Natural killer cell (primary cell): Measurements from ENCODE around the gene ATL1. TPM values are rescaled to one million over a fixed set of nuclear protein-coding genes. Genes with fewer than 3 reads are reported as not detected.

Experiments
- ATAC-seq, 3 donors: fragments of 150-1000 bp in 2 of 3; fragments of 200-7000 bp in 1 of 3; cut with Tn5 transposase; 1 replicate in 1 of 3; 2 replicates in 2 of 3; pipeline ENCODE4 v1.10.0; 2021; ENCODE audit warnings: mild to moderate bottlenecking in 2 of 3, moderate library complexity in 2 of 3
- DNase-seq, 2 donors: peaks; one replicate each; pipeline versions ENCODE4 v3.0.0 to v3.0.0-alpha.2; 2013 to 2021; ENCODE audit warnings: mixed read lengths in 1 of 2
- H3K27ac ChIP-seq: one replicate; pipeline ENCODE4 v1.5.1; 2013; ENCODE audit warnings: mild to moderate bottlenecking, low read length
- H3K27me3 ChIP-seq: one replicate; pipeline ENCODE4 v1.6.1; 2013; ENCODE audit warnings: low read length; ENCODE audit not compliant: control insufficient read depth, insufficient read depth
- H3K36me3 ChIP-seq: one replicate; pipeline ENCODE4 v1.6.1; 2013; ENCODE audit warnings: low read length; ENCODE audit not compliant: control insufficient read depth, insufficient read depth
- H3K4me1 ChIP-seq: one replicate; pipeline ENCODE4 v1.6.1; 2013; ENCODE audit warnings: low read length; ENCODE audit not compliant: control insufficient read depth, insufficient read depth
- H3K4me3 ChIP-seq: one replicate; pipeline ENCODE4 v1.5.1; 2013; ENCODE audit warnings: low read length
- H3K9me3 ChIP-seq: one replicate; pipeline ENCODE4 v1.6.1; 2013; ENCODE audit warnings: low read length; ENCODE audit not compliant: control insufficient read depth, insufficient read depth
- H3K27ac Mint-ChIP-seq, 2 donors: one replicate each; pipeline ENCODE4 v1.8.0; 2022; ENCODE audit warnings: mild to moderate bottlenecking in 2 of 2, mixed read lengths in 2 of 2, moderate library complexity in 1 of 2
- H3K27me3 Mint-ChIP-seq, 2 donors: one replicate each; pipeline ENCODE4 v1.8.0; 2022; ENCODE audit warnings: low read depth in 2 of 2, mixed read lengths in 2 of 2
- H3K36me3 Mint-ChIP-seq: one replicate; pipeline ENCODE4 v1.8.0; 2022; ENCODE audit warnings: mixed read lengths
- H3K4me1 Mint-ChIP-seq, 2 donors: one replicate each; pipeline ENCODE4 v1.8.0; 2022; ENCODE audit warnings: mixed read lengths in 2 of 2
- H3K4me3 Mint-ChIP-seq: one replicate; pipeline ENCODE4 v1.8.0; 2022; ENCODE audit warnings: mild to moderate bottlenecking, moderate library complexity, mixed read lengths
- H3K9me3 Mint-ChIP-seq, 2 donors: one replicate each; pipeline ENCODE4 v1.8.0; 2022; ENCODE audit warnings: mixed read lengths in 2 of 2
- WGBS: methylation state at CpG from one replicate; pipeline ENCODE4 v1.1.7; 2013; ENCODE audit warnings: missing lambda C conversion rate; ENCODE audit not compliant: insufficient coverage; 5-methylcytosine and 5-hydroxymethylcytosine counted together
- intact Hi-C: fragments of 100-400 bp; cut with micrococcal nuclease; formaldehyde crosslinking; loops from one replicate; pipeline ENCODE4 v1.14.2; 2022
- total RNA-seq, 4 donors: library from RNA; stranded (reverse); fragments of 120-200 nt in 1 of 4; gene quantifications; one replicate each; pipeline versions ENCODE4 v1.2.3 to v1.2.4, GENCODE V29; 2013 to 2022
- TF ChIP-seq, protein P1 (sequence below): fragments of 200-600 bp; IDR thresholded peaks from one replicate; pipeline ENCODE4 v1.8.0; 2022; ENCODE audit warnings: antibody characterized with exemption

The ATL1 gene
- total RNA-seq, 3 donors from 2014 or later (not counting 1 experiment from before 2014, with no cell fraction given) = 1.6 to 3.8 (median 2.4) TPM

- Histone ChIP-seq H3K27me3 (no peaks in the 10 kb centered on the region), H3K27ac (no peak overlapping the region), H3K36me3 (peaks cover under 1% of the 10 kb centered on the region), H3K4me1 (peaks cover 12% of the 10 kb centered on the region), H3K4me3 (no peak overlapping the region), H3K9me3 (no peaks in the 10 kb centered on the region)
- Mint-ChIP-seq H3K4me1 (peaks cover 53 to 57% of the 10 kb centered on the region in 2 donors), H3K4me3 (peak overlapping the region; percentile 21), H3K9me3 (no peaks in the 10 kb centered on the region), H3K36me3 (no peaks in the 10 kb centered on the region), H3K27me3 (no peaks in the 10 kb centered on the region), H3K27ac (peak overlapping the region; percentile 65 to 83)
- DNase-seq (no peak), ATAC-seq (no peak)
- WGBS = 93% methylated on average over 3 of the region's 5 CpGs
- TF ChIP-seq, protein P1, sequence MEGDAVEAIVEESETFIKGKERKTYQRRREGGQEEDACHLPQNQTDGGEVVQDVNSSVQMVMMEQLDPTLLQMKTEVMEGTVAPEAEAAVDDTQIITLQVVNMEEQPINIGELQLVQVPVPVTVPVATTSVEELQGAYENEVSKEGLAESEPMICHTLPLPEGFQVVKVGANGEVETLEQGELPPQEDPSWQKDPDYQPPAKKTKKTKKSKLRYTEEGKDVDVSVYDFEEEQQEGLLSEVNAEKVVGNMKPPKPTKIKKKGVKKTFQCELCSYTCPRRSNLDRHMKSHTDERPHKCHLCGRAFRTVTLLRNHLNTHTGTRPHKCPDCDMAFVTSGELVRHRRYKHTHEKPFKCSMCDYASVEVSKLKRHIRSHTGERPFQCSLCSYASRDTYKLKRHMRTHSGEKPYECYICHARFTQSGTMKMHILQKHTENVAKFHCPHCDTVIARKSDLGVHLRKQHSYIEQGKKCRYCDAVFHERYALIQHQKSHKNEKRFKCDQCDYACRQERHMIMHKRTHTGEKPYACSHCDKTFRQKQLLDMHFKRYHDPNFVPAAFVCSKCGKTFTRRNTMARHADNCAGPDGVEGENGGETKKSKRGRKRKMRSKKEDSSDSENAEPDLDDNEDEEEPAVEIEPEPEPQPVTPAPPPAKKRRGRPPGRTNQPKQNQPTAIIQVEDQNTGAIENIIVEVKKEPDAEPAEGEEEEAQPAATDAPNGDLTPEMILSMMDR = no peak
- intact Hi-C loops = no loop called here
Observed at GRCh38 chr14:50523271-50524041, 36.5 kb upstream of the ATL1 start.

DNA sequence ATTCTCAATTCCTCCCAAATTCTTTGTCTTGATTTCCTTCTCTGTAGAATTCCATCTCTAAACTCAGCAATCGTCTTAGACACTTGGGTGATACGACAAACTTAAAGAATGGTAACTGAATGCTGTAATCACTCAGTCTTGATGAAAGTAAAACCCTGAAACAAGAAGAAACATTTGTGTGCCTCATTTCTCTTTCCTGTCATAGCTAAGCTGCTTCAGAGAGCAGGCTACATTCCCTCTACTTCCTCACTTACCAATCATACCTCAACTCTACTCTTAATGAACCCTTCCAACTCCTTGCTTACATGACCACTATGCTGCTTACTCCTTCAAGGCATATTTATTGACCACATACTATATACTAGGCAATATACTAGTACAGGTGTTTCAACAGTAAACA lies 35.9 kb upstream of the ATL1 start:
- TF ChIP-seq, protein P1 = no peak
- Histone ChIP-seq H3K36me3 (peaks cover 3% of the 10 kb centered on the region), H3K4me3 (no peak overlapping the region), H3K9me3 (no peaks in the 10 kb centered on the region), H3K27me3 (no peaks in the 10 kb centered on the region), H3K4me1 (peaks cover 12% of the 10 kb centered on the region), H3K27ac (no peak overlapping the region)
- 96% methylated on average over 2 of the region's 2 CpGs for WGBS
- no peaks in the 10 kb centered on the region for H3K27me3 Mint-ChIP-seq
- intact Hi-C loops = no loop called here
- no peak for ATAC-seq
- DNase-seq = no peak
- no peaks in the 10 kb centered on the region for H3K36me3 Mint-ChIP-seq
- peak overlapping the region; percentile 65 to 83 for H3K27ac Mint-ChIP-seq
- no peak overlapping the region for H3K4me3 Mint-ChIP-seq
- no peaks in the 10 kb centered on the region for H3K9me3 Mint-ChIP-seq
- H3K4me1 Mint-ChIP-seq = peaks cover 53 to 57% of the 10 kb centered on the region in 2 donors

GRCh38 chr14:50524731-50525515 lies 35.0 kb upstream of the ATL1 start:
- H3K4me3 ChIP-seq = no peak overlapping the region
- Mint-ChIP-seq H3K9me3 (no peaks in the 10 kb centered on the region), H3K4me1 (peaks cover 62 to 66% of the 10 kb centered on the region in 2 donors), H3K4me3 (no peak overlapping the region), H3K27me3 (no peaks in the 10 kb centered on the region), H3K27ac (peak overlapping the region; percentile 65 to 83), H3K36me3 (no peaks in the 10 kb centered on the region)
- H3K27me3 ChIP-seq = no peaks in the 10 kb centered on the region
- H3K36me3 ChIP-seq = peaks cover 3% of the 10 kb centered on the region
- no peak for DNase-seq
- TF ChIP-seq, protein P1 = no peak
- H3K27ac ChIP-seq = peak overlapping the region; percentile 47
- ATAC-seq = no peak
- H3K4me1 ChIP-seq = peaks cover 12% of the 10 kb centered on the region
- intact Hi-C loops = no loop called here
- H3K9me3 ChIP-seq = no peaks in the 10 kb centered on the region
- 69% methylated on average over 5 of the region's 6 CpGs for WGBS
